GM19193 (cell line): Measurements from ENCODE around the gene DCXR.

ENCODE experiments used
- POLR2A ChIP-seq: IDR thresholded peaks from 4 replicates; pipeline ENCODE4 v1.6.1; 2011; ENCODE audit not compliant: insufficient read depth, insufficient read length; ENCODE audit errors: extremely low read depth

DCXR gene

GRCh38 chr17:82018989-82019689, 18.4 kb downstream of the DCXR start:
- TF ChIP-seq POLR2A: no peak

- TF ChIP-seq POLR2A: no peak
Observed at GRCh38 chr17:82018152-82018988, 19.1 kb downstream of the DCXR start.

- TF ChIP-seq POLR2A: no peak
Observed at GRCh38 chr17:82017612-82018151, 19.8 kb downstream of the DCXR start.

GRCh38 chr17:82016875-82017459, 20.5 kb downstream of the DCXR start:
- no peak for TF ChIP-seq POLR2A

- no peak for TF ChIP-seq POLR2A
Observed at GRCh38 chr17:82016061-82016874, 21.2 kb downstream of the DCXR start.

- no peak for TF ChIP-seq POLR2A
Observed at GRCh38 chr17:82015311-82015971, 22.1 kb downstream of the DCXR start.

GRCh38 chr17:82014971-82015310, 22.6 kb downstream of the DCXR start:
- no peak for TF ChIP-seq POLR2A

GRCh38 chr17:82014432-82014831, 23.1 kb downstream of the DCXR start:
- no peak for TF ChIP-seq POLR2A

GRCh38 chr17:82013772-82014321, 23.6 kb downstream of the DCXR start:
- no peak for TF ChIP-seq POLR2A

- no peak for TF ChIP-seq POLR2A
Observed at GRCh38 chr17:82013341-82013740, 24.2 kb downstream of the DCXR start.

GRCh38 chr17:82012640-82013295, 24.7 kb downstream of the DCXR start:
- no peak for TF ChIP-seq POLR2A

- TF ChIP-seq POLR2A: no peak
Observed at GRCh38 chr17:82012261-82012639, 25.2 kb downstream of the DCXR start.

- no peak for TF ChIP-seq POLR2A
Observed at GRCh38 chr17:82011617-82012187, 25.8 kb downstream of the DCXR start.
